HEK293 (cell line): ENCODE measurements around the gene SYTL3.

ENCODE experiments used
- AEBP2 ChIP-seq: fragments of 450-650 bp; formaldehyde crosslinking; IDR thresholded peaks from 2 replicates; pipeline ENCODE4 v1.5.1; 2016; ENCODE audit warnings: missing biosample characterization, missing genetic modification characterization, borderline replicate concordance
- GLIS2 ChIP-seq: fragments of 450-650 bp; formaldehyde crosslinking; IDR thresholded peaks from 2 replicates; pipeline ENCODE4 v1.5.1; 2016; ENCODE audit warnings: missing biosample characterization, missing genetic modification characterization
- HIC1 ChIP-seq: fragments of 450-650 bp; formaldehyde crosslinking; IDR thresholded peaks from 2 replicates; pipeline ENCODE4 v1.5.1; 2016; ENCODE audit warnings: missing biosample characterization, missing genetic modification characterization
- HOXC10 ChIP-seq: sonication (generic); formaldehyde crosslinking; IDR thresholded peaks from 2 replicates; pipeline ENCODE4 v1.8.1; 2023; ENCODE audit warnings: mild to moderate bottlenecking, missing genetic modification reagents
- IKZF3 ChIP-seq: fragments of 450-650 bp; IDR thresholded peaks from 2 replicates; pipeline ENCODE4 v1.5.0; 2018; ENCODE audit warnings: missing biosample characterization, mild to moderate bottlenecking, missing genetic modification characterization, moderate library complexity
- OSR2 ChIP-seq: fragments of 450-650 bp; formaldehyde crosslinking; IDR thresholded peaks from 2 replicates; pipeline ENCODE4 v1.5.1; 2016; ENCODE audit warnings: missing biosample characterization, missing genetic modification characterization
- PRDM6 ChIP-seq: fragments of 450-650 bp; formaldehyde crosslinking; IDR thresholded peaks from 2 replicates; pipeline ENCODE4 v1.5.1; 2017; ENCODE audit warnings: missing biosample characterization, missing genetic modification characterization
- SP3 ChIP-seq: fragments of 450-650 bp; formaldehyde crosslinking; IDR thresholded peaks from 2 replicates; pipeline ENCODE4 v1.5.1; 2016; ENCODE audit warnings: missing biosample characterization, missing genetic modification characterization
- ZBTB17 ChIP-seq: fragments of 450-650 bp; formaldehyde crosslinking; IDR thresholded peaks from 2 replicates; pipeline ENCODE4 v1.5.1; 2016; ENCODE audit warnings: missing biosample characterization, missing genetic modification characterization
- ZFP41 ChIP-seq: fragments of 450-650 bp; formaldehyde crosslinking; IDR thresholded peaks from 2 replicates; pipeline ENCODE4 v1.5.1; 2016; ENCODE audit warnings: missing biosample characterization, missing genetic modification characterization, borderline replicate concordance
- ZNF10 ChIP-seq: fragments of 450-650 bp; formaldehyde crosslinking; IDR thresholded peaks from 2 replicates; pipeline ENCODE4 v1.5.1; 2017; ENCODE audit warnings: missing biosample characterization, missing genetic modification characterization
- ZNF112 ChIP-seq: fragments of 450-650 bp; formaldehyde crosslinking; IDR thresholded peaks from 2 replicates; pipeline ENCODE4 v1.5.0; 2017; ENCODE audit warnings: missing biosample characterization, missing genetic modification characterization
- ZNF133 ChIP-seq: fragments of 450-650 bp; formaldehyde crosslinking; IDR thresholded peaks from 2 replicates; pipeline ENCODE4 v1.5.1; 2016; ENCODE audit warnings: missing biosample characterization, missing genetic modification characterization
- ZNF16 ChIP-seq: fragments of 450-650 bp; formaldehyde crosslinking; IDR thresholded peaks from 2 replicates; pipeline ENCODE4 v1.5.1; 2016; ENCODE audit warnings: low read depth, missing biosample characterization, missing genetic modification characterization
- ZNF174 ChIP-seq: fragments of 450-650 bp; formaldehyde crosslinking; IDR thresholded peaks from 2 replicates; pipeline ENCODE4 v1.5.0; 2017; ENCODE audit warnings: missing biosample characterization, mild to moderate bottlenecking, missing genetic modification characterization
- ZNF24 ChIP-seq: fragments of 450-650 bp; formaldehyde crosslinking; IDR thresholded peaks from 2 replicates; pipeline ENCODE4 v1.5.1; 2016; ENCODE audit warnings: missing biosample characterization, missing genetic modification characterization
- ZNF274 ChIP-seq, 2 experiments: fragments of 200-500 bp in 1 of 2; fragments of 450-650 bp in 1 of 2; sonication (Bioruptor generic) in 1 of 2; formaldehyde crosslinking in 1 of 2; IDR thresholded peaks; 2 replicates each; pipeline versions ENCODE4 v1.5.1 to v1.6.1; 2014 to 2016; ENCODE audit warnings: borderline replicate concordance in 1 of 2, inconsistent platforms in 1 of 2, low read length in 1 of 2, missing biosample characterization in 1 of 2, missing genetic modification characterization in 1 of 2
- ZNF311 ChIP-seq: fragments of 450-650 bp; formaldehyde crosslinking; IDR thresholded peaks from 2 replicates; pipeline ENCODE4 v1.5.1; 2017; ENCODE audit warnings: missing biosample characterization, missing genetic modification characterization, borderline replicate concordance
- ZNF37A ChIP-seq: fragments of 450-650 bp; IDR thresholded peaks from 2 replicates; pipeline ENCODE4 v1.5.1; 2018; ENCODE audit warnings: missing biosample characterization, missing genetic modification characterization
- ZNF391 ChIP-seq: fragments of 450-650 bp; formaldehyde crosslinking; IDR thresholded peaks from 2 replicates; pipeline ENCODE4 v1.5.1; 2016; ENCODE audit warnings: low read depth, missing biosample characterization, missing genetic modification characterization, borderline replicate concordance
- ZNF398 ChIP-seq: fragments of 450-650 bp; formaldehyde crosslinking; IDR thresholded peaks from 2 replicates; pipeline ENCODE4 v1.5.1; 2017; ENCODE audit warnings: missing biosample characterization, missing genetic modification characterization
- ZNF449 ChIP-seq: fragments of 450-650 bp; formaldehyde crosslinking; IDR thresholded peaks from 2 replicates; pipeline ENCODE4 v1.5.1; 2017; ENCODE audit warnings: missing biosample characterization, mild to moderate bottlenecking, missing genetic modification characterization, moderate library complexity
- ZNF514 ChIP-seq: fragments of 450-650 bp; formaldehyde crosslinking; IDR thresholded peaks from 2 replicates; pipeline ENCODE4 v1.5.1; 2016; ENCODE audit warnings: missing biosample characterization, missing genetic modification characterization
- ZNF529 ChIP-seq: fragments of 450-650 bp; formaldehyde crosslinking; IDR thresholded peaks from 2 replicates; pipeline ENCODE4 v1.5.1; 2017; ENCODE audit warnings: missing genetic modification characterization, missing biosample characterization; ENCODE audit not compliant: insufficient replicate concordance
- ZNF548 ChIP-seq: fragments of 450-650 bp; formaldehyde crosslinking; IDR thresholded peaks from 2 replicates; pipeline ENCODE4 v1.5.1; 2016; ENCODE audit warnings: missing biosample characterization, missing genetic modification characterization
- ZNF692 ChIP-seq: fragments of 450-650 bp; formaldehyde crosslinking; IDR thresholded peaks from 2 replicates; pipeline ENCODE4 v1.5.1; 2016; ENCODE audit warnings: missing biosample characterization, missing genetic modification characterization
- ZNF747 ChIP-seq: fragments of 450-650 bp; formaldehyde crosslinking; IDR thresholded peaks from 2 replicates; pipeline ENCODE4 v1.5.1; 2016; ENCODE audit warnings: missing biosample characterization, missing genetic modification characterization
- ZNF76 ChIP-seq: fragments of 450-650 bp; formaldehyde crosslinking; IDR thresholded peaks from 2 replicates; pipeline ENCODE4; 2016; ENCODE audit warnings: low read depth, missing biosample characterization, missing genetic modification characterization, borderline replicate concordance
- ZNF777 ChIP-seq: fragments of 450-650 bp; formaldehyde crosslinking; IDR thresholded peaks from 2 replicates; pipeline ENCODE4 v1.5.1; 2017; ENCODE audit warnings: missing biosample characterization, missing genetic modification characterization, borderline replicate concordance

The SYTL3 gene

GRCh38 chr6:158799051-158799792 is 149.4 kb downstream of the SYTL3 start (continued):
- TF ChIP-seq ZNF274 (IDR thresholded peaks at IDR 0.05; ENCODE audit: low read length): no peak
- no peak for TF ChIP-seq ZNF274 (tag by site-specific recombination; IDR thresholded peaks at IDR 0.05; ENCODE audit: borderline replicate concordance)
- TF ChIP-seq ZNF548 (tag by site-specific recombination): no peak
- TF ChIP-seq ZNF37A: no peak
- TF ChIP-seq ZNF10 (tag by site-specific recombination): no peak
- peak; percentile 79 for TF ChIP-seq IKZF3 (tag by site-specific recombination)
- TF ChIP-seq ZNF391 (tag by site-specific recombination): no peak
- TF ChIP-seq PRDM6 (tag by site-specific recombination): peak; percentile 86
- TF ChIP-seq ZFP41 (tag by site-specific recombination): no peak
- TF ChIP-seq ZNF76: no peak
- no peak for TF ChIP-seq ZNF777
- no peak for TF ChIP-seq ZNF449
- 0 out of 2 replicates have a peak, but pooled peaks have one; percentile 21 for TF ChIP-seq GLIS2 (tag by site-specific recombination)
- TF ChIP-seq ZNF692 (tag by site-specific recombination): peak; percentile 63
- no peak for TF ChIP-seq AEBP2
- TF ChIP-seq ZNF747 (tag by site-specific recombination): no peak
- TF ChIP-seq ZNF398 (tag by site-specific recombination): no peak
- no peak for TF ChIP-seq ZNF529 (tag by site-specific recombination)
- TF ChIP-seq OSR2 (tag by site-specific recombination): peak; percentile 33; the same call in 1 of the 2 replicates
- no peak for TF ChIP-seq ZNF24 (tag by site-specific recombination)
- no peak for TF ChIP-seq SP3
- TF ChIP-seq HOXC10: 0 out of 2 replicates have a peak, but pooled peaks have one; percentile 63
- TF ChIP-seq ZNF174 (tag by site-specific recombination): no peak
- no peak for TF ChIP-seq ZNF112
- TF ChIP-seq ZBTB17 (tag by site-specific recombination): peak; percentile 71
- TF ChIP-seq ZNF133 (tag by site-specific recombination): no peak
- no peak for TF ChIP-seq ZNF16 (tag by site-specific recombination)
- TF ChIP-seq ZNF311 (tag by site-specific recombination): no peak
- TF ChIP-seq ZNF514: no peak
- peak; percentile 39; the same call in 1 of the 2 replicates for TF ChIP-seq HIC1 (tag by site-specific recombination)
